ENCODE measurements around the gene CYP46A1.

CYP46A1 gene

DNA sequence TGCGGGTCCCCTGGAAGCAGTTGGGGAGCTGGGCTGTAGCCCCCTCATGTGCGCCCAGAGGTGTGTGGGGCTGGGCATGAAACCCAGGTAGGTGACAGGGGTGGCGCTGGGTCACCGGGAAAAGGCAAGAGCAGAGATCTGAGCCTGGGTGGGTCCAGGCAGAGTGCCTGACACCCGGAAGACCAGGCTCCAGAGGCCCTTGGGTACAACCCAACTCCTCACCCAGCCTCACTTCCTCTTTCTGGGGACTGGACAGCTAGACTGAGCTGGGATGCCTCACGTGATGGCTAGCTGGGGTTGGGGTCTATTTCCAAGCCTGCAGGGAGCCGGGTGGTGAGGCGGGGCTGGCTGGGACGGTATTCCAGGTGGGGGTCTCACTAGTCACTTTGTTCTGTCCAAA is 16.3 kb upstream of the CYP46A1 start:
- H3K4me3 ChIP-seq (ENCODE audit: low read depth, low read length): no peak overlapping the region
- in situ Hi-C loops (cut with HindIII; ENCODE audit: low sequenced_read_pairs): no loop called here
- DNase-seq (ENCODE audit: low read depth, low spot score): no peak
- TF ChIP-seq, protein P1, sequence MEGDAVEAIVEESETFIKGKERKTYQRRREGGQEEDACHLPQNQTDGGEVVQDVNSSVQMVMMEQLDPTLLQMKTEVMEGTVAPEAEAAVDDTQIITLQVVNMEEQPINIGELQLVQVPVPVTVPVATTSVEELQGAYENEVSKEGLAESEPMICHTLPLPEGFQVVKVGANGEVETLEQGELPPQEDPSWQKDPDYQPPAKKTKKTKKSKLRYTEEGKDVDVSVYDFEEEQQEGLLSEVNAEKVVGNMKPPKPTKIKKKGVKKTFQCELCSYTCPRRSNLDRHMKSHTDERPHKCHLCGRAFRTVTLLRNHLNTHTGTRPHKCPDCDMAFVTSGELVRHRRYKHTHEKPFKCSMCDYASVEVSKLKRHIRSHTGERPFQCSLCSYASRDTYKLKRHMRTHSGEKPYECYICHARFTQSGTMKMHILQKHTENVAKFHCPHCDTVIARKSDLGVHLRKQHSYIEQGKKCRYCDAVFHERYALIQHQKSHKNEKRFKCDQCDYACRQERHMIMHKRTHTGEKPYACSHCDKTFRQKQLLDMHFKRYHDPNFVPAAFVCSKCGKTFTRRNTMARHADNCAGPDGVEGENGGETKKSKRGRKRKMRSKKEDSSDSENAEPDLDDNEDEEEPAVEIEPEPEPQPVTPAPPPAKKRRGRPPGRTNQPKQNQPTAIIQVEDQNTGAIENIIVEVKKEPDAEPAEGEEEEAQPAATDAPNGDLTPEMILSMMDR (IDR thresholded peaks at IDR 0.05; ENCODE audit: low read depth, low read length): no peak

DNA sequence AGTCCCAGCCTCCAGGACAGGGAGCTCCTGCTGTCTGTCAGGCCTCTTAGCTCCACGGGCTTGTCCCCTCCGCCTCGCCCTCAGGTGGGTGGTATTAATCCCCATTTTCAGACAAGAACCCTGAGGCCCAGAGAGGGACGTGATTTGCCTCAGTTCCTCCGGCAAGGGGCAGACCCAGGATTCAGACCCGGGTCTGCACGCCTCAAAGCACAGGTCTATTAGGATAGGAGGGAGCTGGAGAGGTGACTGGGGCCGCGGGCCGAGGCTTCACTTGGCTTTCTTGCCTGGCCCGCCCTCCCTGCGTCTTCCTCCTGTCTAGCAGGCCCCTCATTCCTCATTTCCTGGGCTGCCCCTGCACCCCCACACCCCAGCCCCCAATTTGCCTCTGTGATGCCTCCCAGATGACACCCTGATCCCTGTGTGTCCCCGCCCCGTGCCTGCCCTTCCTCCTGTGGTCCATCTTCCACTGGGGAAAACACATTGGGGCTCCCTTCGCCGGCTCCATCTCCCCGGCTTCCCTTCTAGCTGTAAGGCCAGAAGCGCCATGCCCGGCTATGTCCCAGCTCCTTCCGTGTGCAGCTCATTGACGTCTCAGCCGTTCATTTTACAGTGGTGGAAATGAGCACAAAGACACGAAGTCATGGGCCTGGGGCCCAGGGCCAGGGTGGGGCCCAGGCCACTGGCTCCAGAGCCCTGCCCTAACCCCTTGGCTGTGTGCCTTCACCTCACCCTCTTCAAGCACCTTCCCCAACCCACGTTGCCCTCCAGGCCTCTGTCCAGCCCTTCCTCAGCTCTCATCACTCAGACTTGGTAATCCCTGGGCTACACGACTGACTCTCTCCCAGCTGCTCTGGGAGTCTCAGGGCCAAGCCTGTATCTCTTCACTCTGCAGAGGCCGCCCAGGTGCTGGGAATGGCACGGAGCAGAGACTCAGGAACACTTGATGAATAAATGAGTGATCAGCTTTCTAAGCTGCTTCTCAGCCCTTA is 15.5 kb upstream of the CYP46A1 start:
- TF ChIP-seq, protein P1 (IDR thresholded peaks at IDR 0.05; ENCODE audit: low read depth, low read length): no peak
- in situ Hi-C loops (cut with HindIII; ENCODE audit: low sequenced_read_pairs): no loop called here
- no peak for DNase-seq (ENCODE audit: low read depth, low spot score)

DNA sequence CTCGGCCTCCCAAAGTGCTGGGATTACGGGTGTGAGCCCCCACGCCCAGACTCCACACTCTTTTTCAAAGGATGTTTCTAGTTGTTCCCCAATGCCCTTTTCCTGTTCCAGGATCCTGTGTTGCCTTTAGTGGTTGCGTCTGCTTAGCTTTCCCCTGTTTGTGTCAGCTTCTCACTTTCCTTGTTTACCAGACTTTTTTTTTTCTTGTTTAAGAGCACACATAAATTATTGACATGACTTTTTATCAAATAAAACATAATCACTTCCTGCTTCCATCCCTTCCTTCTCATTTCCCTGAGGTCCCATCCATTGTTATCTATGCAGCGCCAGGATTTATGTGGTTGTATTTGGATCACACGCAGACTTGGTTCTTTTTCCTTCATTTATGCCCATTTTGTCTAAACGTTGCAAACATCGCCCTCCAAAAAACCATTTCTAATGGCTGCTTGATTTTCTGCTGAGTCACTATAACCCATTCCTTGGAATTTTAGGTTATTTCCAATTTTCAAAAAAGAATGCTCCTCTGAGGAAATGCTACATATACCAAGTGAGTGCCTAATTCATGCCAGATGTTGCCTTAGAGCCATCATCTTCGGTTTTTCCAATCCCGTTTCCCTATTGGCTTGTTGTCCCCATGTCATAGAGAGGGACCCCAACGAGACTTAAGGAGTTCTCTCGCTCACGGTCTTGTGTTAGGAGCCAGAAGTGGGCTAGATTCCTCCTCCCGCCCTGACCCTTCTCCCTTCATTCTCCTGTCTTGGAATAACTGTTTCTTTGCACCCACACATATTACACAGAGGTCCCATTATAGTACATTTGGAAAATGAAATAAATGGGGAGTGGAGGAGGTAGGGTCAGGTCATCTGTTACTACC is 13.5 kb upstream of the CYP46A1 start:
- no peak for DNase-seq (ENCODE audit: low read depth, low spot score)
- in situ Hi-C loops (cut with HindIII; ENCODE audit: low sequenced_read_pairs): no loop called here
- no peak overlapping the region for H3K4me3 ChIP-seq (ENCODE audit: low read depth, low read length)
- TF ChIP-seq, protein P1 (IDR thresholded peaks at IDR 0.05; ENCODE audit: low read depth, low read length): no peak

More for the DNA sequence above, 15.5 kb upstream of the CYP46A1 start:
- no peak overlapping the region for H3K4me3 ChIP-seq (ENCODE audit: low read depth, low read length)

DNA sequence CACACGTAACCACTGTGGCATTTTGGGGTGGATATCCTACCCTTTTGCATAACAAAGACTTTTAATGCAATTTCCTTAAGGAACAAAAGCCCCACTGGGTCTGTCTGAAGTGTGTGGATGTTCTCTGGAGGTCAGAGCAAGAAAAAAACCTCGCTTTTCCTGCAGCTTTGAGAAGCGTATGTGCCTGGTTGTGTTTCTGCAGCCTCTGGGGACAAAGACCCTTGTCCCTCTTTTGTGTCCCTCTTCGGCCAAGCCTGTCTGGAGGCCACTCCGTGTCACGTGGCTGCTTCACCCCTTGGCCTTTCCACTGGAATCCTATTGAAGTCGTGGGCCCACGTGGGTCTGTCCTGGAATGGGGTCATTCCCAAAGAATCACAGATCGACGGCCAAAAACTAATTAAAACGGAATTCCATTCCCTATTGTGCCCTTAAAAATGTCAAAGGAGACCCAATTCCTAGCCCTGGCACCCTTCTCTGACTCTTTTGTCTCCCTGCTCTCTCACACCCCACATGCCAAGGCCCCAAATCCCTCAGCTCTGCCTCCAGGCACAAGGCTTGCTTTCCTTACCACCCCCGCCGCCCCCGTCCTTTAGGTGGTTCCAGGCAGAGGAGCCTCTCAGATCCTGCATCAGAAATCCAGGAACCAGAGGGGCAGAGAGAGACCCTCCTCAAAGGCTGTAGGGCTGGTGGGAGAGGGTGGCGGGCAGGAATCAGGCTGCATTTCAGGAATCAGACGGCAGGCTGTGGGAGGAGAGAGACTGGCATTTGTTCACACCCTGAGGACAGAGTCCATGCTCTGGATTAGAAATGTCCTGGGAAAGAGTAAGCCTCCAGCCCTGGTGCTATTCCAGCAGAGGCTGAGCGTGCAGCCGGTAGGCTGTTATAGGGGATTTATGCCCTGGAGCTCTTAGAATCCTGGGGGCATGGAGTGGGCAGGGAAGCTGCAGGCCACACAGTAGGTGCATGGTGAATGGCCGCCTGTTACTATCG is 12.6 kb upstream of the CYP46A1 start:
- H3K4me3 ChIP-seq (ENCODE audit: low read depth, low read length): no peak overlapping the region
- in situ Hi-C loops (cut with HindIII; ENCODE audit: low sequenced_read_pairs): no loop called here
- TF ChIP-seq, protein P1 (IDR thresholded peaks at IDR 0.05; ENCODE audit: low read depth, low read length): no peak
- no peak for DNase-seq (ENCODE audit: low read depth, low spot score)

DNA sequence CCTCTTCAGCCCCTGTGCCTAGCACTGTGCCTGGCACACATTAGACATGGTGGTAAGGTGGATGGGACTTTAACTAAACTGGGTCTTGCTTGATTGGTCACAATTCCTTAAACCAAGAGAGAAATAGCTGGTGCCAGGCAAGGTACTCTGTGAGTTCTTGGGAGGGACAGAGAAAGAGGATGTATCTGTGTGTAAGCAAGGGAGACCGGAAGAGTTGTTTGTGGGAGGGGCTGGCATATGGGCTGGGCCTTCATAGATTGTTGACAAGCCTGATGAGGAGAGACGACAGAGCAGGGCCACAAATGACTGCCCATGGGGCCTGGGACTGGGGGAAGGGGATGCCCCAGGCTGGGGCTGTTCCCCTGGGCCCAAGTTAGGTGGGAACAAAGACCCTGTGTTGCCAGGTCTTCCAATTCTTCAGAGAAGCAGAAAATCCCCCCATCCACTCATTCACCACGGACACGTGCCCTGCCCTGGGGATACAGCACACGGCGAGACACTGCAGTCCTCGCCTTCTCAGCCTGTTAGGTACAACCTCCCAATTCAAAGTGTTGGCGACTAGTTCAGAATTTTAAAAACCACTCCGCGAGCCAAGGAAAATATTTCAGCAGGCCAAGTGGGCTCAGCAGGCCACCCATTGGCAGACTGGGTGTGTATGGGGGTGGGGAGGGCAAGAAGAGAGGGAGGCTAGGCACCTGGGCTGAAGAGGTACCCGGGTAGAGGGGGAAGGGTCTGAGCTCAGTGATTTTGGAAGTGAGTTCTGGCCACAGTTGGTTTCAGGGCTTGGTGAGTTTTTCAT is 11.4 kb upstream of the CYP46A1 start:
- no peak for DNase-seq (ENCODE audit: low read depth, low spot score)
- TF ChIP-seq, protein P1 (IDR thresholded peaks at IDR 0.05; ENCODE audit: low read depth, low read length): no peak
- in situ Hi-C loops (cut with HindIII; ENCODE audit: low sequenced_read_pairs): no loop called here
- no peak overlapping the region for H3K4me3 ChIP-seq (ENCODE audit: low read depth, low read length)
